Loucy (cell line): Measurements from ENCODE around the gene FMNL2.

Experiments
- CTCF ChIP-seq: fragments of 200-600 bp; sonication (generic); conservative IDR thresholded peaks from 2 replicates; pipeline ENCODE4 v1.5.1; 2014; ENCODE audit warnings: mild to moderate bottlenecking, antibody characterized with exemption, low read length
- EZH2phosphoT487 ChIP-seq: fragments of 200-600 bp; IDR thresholded peaks from 2 replicates; pipeline ENCODE4 v1.6.1; 2018; ENCODE audit warnings: antibody characterized with exemption, mild to moderate bottlenecking, moderate library complexity, borderline replicate concordance

- TF ChIP-seq CTCF (no peak), EZH2phosphoT487 (no peak)
Observed at GRCh38 chr2:152376968-152377367, 42.0 kb downstream of the FMNL2 start.
